Suprapubic skin (tissue), 3 donors: ENCODE measurements around the gene PRR36.

ENCODE experiments used
- EP300 ChIP-seq: sonication (generic); formaldehyde crosslinking; IDR thresholded peaks from one replicate; pipeline ENCODE4 v1.6.1; 2017; ENCODE audit warnings: antibody characterized with exemption
- TF ChIP-seq, protein P1 (sequence below), 2 donors: fragments of 200-600 bp in 1 of 2; fragments of 450-650 bp in 1 of 2; sonication (generic) in 1 of 2; IDR thresholded peaks; one replicate each; pipeline ENCODE4 v1.5.1; 2016 to 2019; ENCODE audit warnings: antibody characterized with exemption in 2 of 2, mild to moderate bottlenecking in 1 of 2, moderate library complexity in 1 of 2

- TF ChIP-seq, protein P1, sequence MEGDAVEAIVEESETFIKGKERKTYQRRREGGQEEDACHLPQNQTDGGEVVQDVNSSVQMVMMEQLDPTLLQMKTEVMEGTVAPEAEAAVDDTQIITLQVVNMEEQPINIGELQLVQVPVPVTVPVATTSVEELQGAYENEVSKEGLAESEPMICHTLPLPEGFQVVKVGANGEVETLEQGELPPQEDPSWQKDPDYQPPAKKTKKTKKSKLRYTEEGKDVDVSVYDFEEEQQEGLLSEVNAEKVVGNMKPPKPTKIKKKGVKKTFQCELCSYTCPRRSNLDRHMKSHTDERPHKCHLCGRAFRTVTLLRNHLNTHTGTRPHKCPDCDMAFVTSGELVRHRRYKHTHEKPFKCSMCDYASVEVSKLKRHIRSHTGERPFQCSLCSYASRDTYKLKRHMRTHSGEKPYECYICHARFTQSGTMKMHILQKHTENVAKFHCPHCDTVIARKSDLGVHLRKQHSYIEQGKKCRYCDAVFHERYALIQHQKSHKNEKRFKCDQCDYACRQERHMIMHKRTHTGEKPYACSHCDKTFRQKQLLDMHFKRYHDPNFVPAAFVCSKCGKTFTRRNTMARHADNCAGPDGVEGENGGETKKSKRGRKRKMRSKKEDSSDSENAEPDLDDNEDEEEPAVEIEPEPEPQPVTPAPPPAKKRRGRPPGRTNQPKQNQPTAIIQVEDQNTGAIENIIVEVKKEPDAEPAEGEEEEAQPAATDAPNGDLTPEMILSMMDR (IDR thresholded peaks at IDR 0.05): no peak
- no peak for TF ChIP-seq EP300
These were observed 20.4 kb downstream of the PRR36 start for GRCh38 chr19:7853770-7854128.
